Thyroid gland (tissue), 4 donors: Measurements from ENCODE around the gene HCST. TPM values are rescaled to one million over a fixed set of nuclear protein-coding genes. Genes with fewer than 3 reads are reported as not detected.

Source experiments
- DNase-seq, 2 donors: peaks; one replicate each; pipeline ENCODE4 v3.0.0-alpha.2; 2019
- H3K27ac ChIP-seq, 3 donors: fragments of 200-600 bp; sonication (generic); 1 replicate in 2 of 3; 2 replicates in 1 of 3; pipeline ENCODE4 v1.5.1; 2016 to 2019; ENCODE audit warnings: mild to moderate bottlenecking in 1 of 3, moderate library complexity in 1 of 3
- H3K27me3 ChIP-seq: fragments of 200-600 bp; sonication (generic); one replicate; pipeline ENCODE4 v1.5.1; 2019
- H3K36me3 ChIP-seq, 2 donors: fragments of 200-600 bp; sonication (generic); one replicate each; pipeline ENCODE4 v1.5.1; 2016 to 2019
- H3K4me1 ChIP-seq, 2 donors: fragments of 200-600 bp; sonication (generic); one replicate each; pipeline ENCODE4 v1.5.1; 2017 to 2019
- H3K4me3 ChIP-seq, 3 donors: fragments of 200-600 bp; sonication (generic); replicated peaks in 1 of 3; 1 replicate in 2 of 3; 2 replicates in 1 of 3; pipeline ENCODE4 v1.5.1; 2016; ENCODE audit warnings: mild to moderate bottlenecking in 1 of 3
- H3K9me3 ChIP-seq: fragments of 200-600 bp; sonication (generic); one replicate; pipeline ENCODE4 v1.5.1; 2017
- CTCF ChIP-seq, 6 experiments: fragments of 200-600 bp in 3 of 6; fragments of 450-650 bp in 3 of 6; sonication (generic) in 3 of 6; IDR thresholded peaks; one replicate each; pipeline ENCODE4 v1.5.1; 2016 to 2019; ENCODE audit warnings: antibody characterized with exemption in 6 of 6, mild to moderate bottlenecking in 2 of 6, inconsistent platforms in 1 of 6, moderate library complexity in 1 of 6
- POLR2A ChIP-seq, 2 donors: fragments of 450-650 bp; IDR thresholded peaks; one replicate each; pipeline ENCODE4 v1.6.1; 2017; ENCODE audit warnings: antibody characterized with exemption in 2 of 2, mild to moderate bottlenecking in 2 of 2, moderate library complexity in 1 of 2
- WGBS, 2 donors: methylation state at CpG; one replicate each; pipeline ENCODE4 v1.1.5; 2017; 5-methylcytosine and 5-hydroxymethylcytosine counted together
- intact Hi-C: fragments of 100-400 bp; cut with DNase I; formaldehyde crosslinking; loops from one replicate; pipeline ENCODE4 v1.15.1; 2023
- total RNA-seq, 4 donors: library from RNA; depleted of rRNA; stranded (reverse); fragments of >200 nt; gene quantifications; one replicate each; pipeline ENCODE4 v1.2.3, GENCODE V29; 2016

Gene HCST
- total RNA-seq, 4 donors from 2014 or later, result 1.4 to 4.4 TPM; not detected in 2

GRCh38 chr19:35929876-35930275 is 27.5 kb downstream of the HCST start:
- H3K4me1 ChIP-seq, result peaks cover 0 to 7% of the 10 kb centered on the region in 2 donors
- H3K9me3 ChIP-seq, result no peaks in the 10 kb centered on the region
- H3K4me3 ChIP-seq, result no peak overlapping the region
- H3K27ac ChIP-seq, result no peak overlapping the region
- no peak for TF ChIP-seq POLR2A (IDR thresholded peaks at IDR 0.05)
- TF ChIP-seq CTCF (IDR thresholded peaks at IDR 0.05), result no peak
- intact Hi-C loops, result loop anchor here (5.0 to 10.0 kb wide), 3 partner anchors 33 to 238 kb away; partner anchors contain the start of genes HSPB6 and PROSER3
- WGBS, 2 donors, result 72 to 84% methylated on average over 2 of the region's 2 CpGs
- no peaks in the 10 kb centered on the region for H3K27me3 ChIP-seq
- no peak for DNase-seq
- no peaks in the 10 kb centered on the region for H3K36me3 ChIP-seq

DNA sequence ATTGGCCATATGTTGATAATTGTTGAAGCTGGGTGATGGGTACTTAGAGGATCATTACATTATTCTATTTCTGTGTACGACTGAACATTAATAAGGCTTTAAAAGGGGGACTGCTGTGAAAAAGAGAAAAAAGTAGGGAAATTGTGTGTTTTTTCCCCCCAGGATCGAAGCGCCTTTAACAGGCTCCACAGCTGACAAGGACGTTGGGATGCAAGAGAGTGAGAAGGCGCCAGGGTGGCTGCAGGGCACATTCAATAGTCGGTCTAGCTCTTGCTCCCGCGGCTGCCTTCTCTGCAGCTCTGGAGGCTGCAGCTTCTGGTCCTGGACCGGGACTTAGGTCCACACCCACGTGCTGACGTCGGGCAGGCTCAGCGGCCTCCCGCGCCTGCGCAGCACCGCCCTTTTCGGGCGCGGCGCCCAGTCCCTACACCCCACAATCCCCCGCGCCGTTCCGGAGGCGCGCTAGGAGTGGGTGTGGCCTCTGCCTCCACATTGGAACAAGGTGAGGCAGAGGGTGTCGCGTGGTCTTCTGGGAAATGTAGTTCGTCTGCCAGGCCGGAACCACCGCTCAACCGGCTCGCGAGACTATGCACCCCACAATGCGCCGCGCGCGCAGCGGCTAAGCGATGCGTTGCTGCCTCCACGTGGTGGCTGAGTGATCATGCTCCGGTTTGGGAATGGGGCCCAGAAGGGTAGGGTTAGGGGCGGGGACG is 29.0 kb downstream of the HCST start:
- H3K27ac ChIP-seq, result peak overlapping the region; percentile 57 to 68 (median 64)
- intact Hi-C loops, result loop anchor here (5.0 to 10.0 kb wide), 3 partner anchors 34 to 239 kb away; partner anchors contain the start of genes HSPB6 and PROSER3
- H3K36me3 ChIP-seq, result no peaks in the 10 kb centered on the region
- no peaks in the 10 kb centered on the region for H3K9me3 ChIP-seq
- no peaks in the 10 kb centered on the region for H3K27me3 ChIP-seq
- WGBS, 2 donors, result 1 to 2% methylated on average over 16 to 33 of the region's 47 CpGs
- DNase-seq, result peak; percentile 99 to 100
- peaks cover 6 to 16% of the 10 kb centered on the region in 2 donors for H3K4me1 ChIP-seq
- no peak overlapping the region for H3K4me3 ChIP-seq
- peak; percentile 53 to 99 (median 96) for TF ChIP-seq CTCF (IDR thresholded peaks at IDR 0.05)
- TF ChIP-seq POLR2A (IDR thresholded peaks at IDR 0.05), result peak in 1 of 2 donors; percentile 87

GRCh38 chr19:35931874-35932202 is 29.5 kb downstream of the HCST start:
- 2 to 4% methylated on average over 9 of the region's 9 CpGs for WGBS, 2 donors
- no peaks in the 10 kb centered on the region for H3K9me3 ChIP-seq
- TF ChIP-seq CTCF (IDR thresholded peaks at IDR 0.05) (no peak), POLR2A (IDR thresholded peaks at IDR 0.05) (no peak)
- H3K27ac ChIP-seq, result no peak overlapping the region
- H3K4me1 ChIP-seq, result peaks cover 9 to 19% of the 10 kb centered on the region in 2 donors
- intact Hi-C loops, result loop anchor here (2.0 to 10.0 kb wide), 4 partner anchors 35 to 240 kb away; partner anchors contain the start of genes HSPB6 and PROSER3
- no peaks in the 10 kb centered on the region for H3K36me3 ChIP-seq
- DNase-seq, result no peak
- no peaks in the 10 kb centered on the region for H3K27me3 ChIP-seq
- no peak overlapping the region for H3K4me3 ChIP-seq

GRCh38 chr19:35932291-35932936 is 30.1 kb downstream of the HCST start:
- no peak overlapping the region for H3K4me3 ChIP-seq
- WGBS, 2 donors, result 57% methylated on average over 5 to 7 of the region's 7 CpGs

More at GRCh38 chr19:35932291-35932936, 30.1 kb downstream of the HCST start:
- intact Hi-C loops, result loop anchor here (2.0 to 10.0 kb wide), 4 partner anchors 35 to 240 kb away; partner anchors contain the start of genes HSPB6 and PROSER3
- TF ChIP-seq CTCF (IDR thresholded peaks at IDR 0.05) (no peak), POLR2A (IDR thresholded peaks at IDR 0.05) (no peak)
- Histone ChIP-seq H3K27me3 (no peaks in the 10 kb centered on the region), H3K9me3 (no peaks in the 10 kb centered on the region), H3K27ac (no peak overlapping the region), H3K36me3 (no peaks in the 10 kb centered on the region), H3K4me1 (peaks cover 14 to 25% of the 10 kb centered on the region in 2 donors)
- DNase-seq, result no peak
